DMS79 (cell line): ENCODE measurements around the gene CYP2A6.
A peak's percentile ranks its signal among the peaks of the same experiment; 100 is the strongest.

Experiments used
- DNase-seq: peaks from one replicate; lab custom pipeline; 2025; lab: John Stamatoyannopoulos, UW

Gene CYP2A6

GRCh38 chr19:40802300-40803169, 47.7 kb downstream of the CYP2A6 start:
- no peak for DNase-seq

- peak; percentile 28 for DNase-seq
Observed at GRCh38 chr19:40801426-40802299, 48.6 kb downstream of the CYP2A6 start.

- DNase-seq, result no peak
Observed at GRCh38 chr19:40800997-40801377, 49.3 kb downstream of the CYP2A6 start.

- DNase-seq, result no peak
Observed at GRCh38 chr19:40800339-40800996, 49.8 kb downstream of the CYP2A6 start.

- no peak for DNase-seq
Observed at GRCh38 chr19:40799558-40800338, 50.5 kb downstream of the CYP2A6 start.

GRCh38 chr19:40798683-40799557, 51.3 kb downstream of the CYP2A6 start, which contains the start of gene EGLN2:
TSS of gene EGLN2 (plus strand) at chr19:40799191. CDS start at chr19:40800573, 1,382 bp downstream.
- DNase-seq, result peak; percentile 99

GRCh38 chr19:40797963-40798682, 52.1 kb downstream of the CYP2A6 start:
- peak; percentile 73 for DNase-seq

GRCh38 chr19:40797166-40797962, 52.9 kb downstream of the CYP2A6 start:
- DNase-seq, result no peak
